Endothelial cell of umbilical vein (primary cell): ENCODE results near the gene DAAM1. TPM values are rescaled to one million over a fixed set of nuclear protein-coding genes. Genes with fewer than 3 reads are reported as not detected.

ENCODE experiments used
- BruUV-seq: library from RNA; stranded (reverse); fragments of 400-500 nt; replicated peaks from 2 replicates; lab custom pipeline; 2021; lab: Mats Ljungman, UMichigan
- CTCF ChIA-PET: fragments of 300-600, 350-600 bp; sonication (Branson Sonifier 250); formaldehyde crosslinking; loops from one replicate; lab custom pipeline; 2021; ENCODE audit warnings: antibody characterized with exemption, inconsistent platforms; lab: Charles Lee
- POLR2A ChIA-PET: fragments of 300-600, 350-600 bp; sonication (Branson Sonifier 250); formaldehyde crosslinking; loops from one replicate; lab custom pipeline; 2021; ENCODE audit warnings: antibody characterized with exemption, inconsistent platforms; lab: Charles Lee
- DNase-seq: peaks from one replicate; pipeline ENCODE4 v3.0.0-alpha.2; 2011; ENCODE audit warnings: low read depth, low spot score
- FAIRE-seq: peaks from 2 replicates; lab custom pipeline; 2011; peaks lifted over from hg19 to GRCh38; lab: Jason Lieb, UNC
- H2AFZ ChIP-seq: 2 replicates; pipeline ENCODE4 v1.6.0; 2012; ENCODE audit warnings: low read depth, low read length, control low read depth, inconsistent platforms
- H3K27ac ChIP-seq: 2 replicates; pipeline ENCODE4 v1.5.1; 2011; ENCODE audit warnings: low read depth, mild to moderate bottlenecking, control low read depth, low read length, moderate library complexity; ENCODE audit not compliant: insufficient read depth
- H3K27me3 ChIP-seq, 2 experiments: 2 replicates each; pipeline versions ENCODE4 v1.6.0 to v1.6.1; 2011; ENCODE audit warnings: low read length in 2 of 2, mixed read lengths in 1 of 2; ENCODE audit not compliant: control insufficient read depth in 2 of 2, insufficient read depth in 2 of 2
- H3K36me3 ChIP-seq, 2 experiments: 2 replicates in 1 of 2; 3 replicates in 1 of 2; pipeline ENCODE4 v1.5.1; 2011; ENCODE audit warnings: low read length in 2 of 2, mild to moderate bottlenecking in 1 of 2, moderate library complexity in 1 of 2; ENCODE audit not compliant: control insufficient read depth in 2 of 2, insufficient read depth in 2 of 2; ENCODE audit errors: extremely low read depth in 1 of 2
- H3K4me1 ChIP-seq: 3 replicates; pipeline ENCODE4 v1.5.1; 2011; ENCODE audit warnings: mild to moderate bottlenecking, low read length; ENCODE audit not compliant: control insufficient read depth, insufficient read depth; ENCODE audit errors: extremely low read depth
- H3K4me2 ChIP-seq: 2 replicates; pipeline ENCODE4 v1.6.1; 2011; ENCODE audit warnings: low read length, control low read depth, mixed read lengths; ENCODE audit not compliant: insufficient read depth
- H3K4me3 ChIP-seq, 3 experiments: fragments of 200-600 bp in 1 of 3; sonication (generic), shearing (Covaris generic) in 1 of 3; replicated peaks in 1 of 3; 2 replicates each; pipeline ENCODE4 v1.5.1; 2011 to 2016; ENCODE audit warnings: control low read depth in 3 of 3, low read length in 3 of 3, mild to moderate bottlenecking in 2 of 3, inconsistent platforms in 1 of 3, low read depth in 1 of 3, moderate library complexity in 1 of 3; ENCODE audit not compliant: insufficient read depth in 1 of 3
- H3K79me2 ChIP-seq: 2 replicates; pipeline ENCODE4 v1.6.0; 2012; ENCODE audit warnings: low read length, inconsistent platforms; ENCODE audit not compliant: control insufficient read depth, insufficient read depth
- H3K9ac ChIP-seq: replicated peaks from 2 replicates; pipeline ENCODE3; 2011; ENCODE audit warnings: low read length, control low read depth; ENCODE audit not compliant: insufficient read depth; ENCODE audit errors: extremely low read depth
- H3K9me1 ChIP-seq: replicated peaks from 3 replicates; pipeline ENCODE4 v1.6.0; 2011; ENCODE audit warnings: mild to moderate bottlenecking, low read length; ENCODE audit not compliant: control insufficient read depth, insufficient read depth; ENCODE audit errors: extremely low read depth
- H3K9me3 ChIP-seq: replicated peaks from 2 replicates; pipeline ENCODE4 v1.5.1; 2012; ENCODE audit warnings: low read length, inconsistent platforms; ENCODE audit not compliant: control insufficient read depth, insufficient read depth
- H4K20me1 ChIP-seq: replicated peaks from 2 replicates; pipeline ENCODE3; 2011; ENCODE audit warnings: mild to moderate bottlenecking, low read length; ENCODE audit not compliant: control insufficient read depth, insufficient read depth; ENCODE audit errors: extremely low read depth
- EZH2 ChIP-seq: IDR thresholded peaks from 2 replicates; pipeline ENCODE4 v1.6.1; 2012; ENCODE audit warnings: borderline replicate concordance, low read depth, mild to moderate bottlenecking, moderate library complexity, low read length, inconsistent platforms; ENCODE audit not compliant: severe bottlenecking
- FOS ChIP-seq: IDR thresholded peaks from 2 replicates; pipeline ENCODE4 v1.6.1; 2011; ENCODE audit warnings: mild to moderate bottlenecking, low read length, moderate library complexity, borderline replicate concordance; ENCODE audit not compliant: insufficient read depth
- GATA2 ChIP-seq: IDR thresholded peaks from 2 replicates; pipeline ENCODE4 v1.7.0; 2011; ENCODE audit warnings: low read depth, mild to moderate bottlenecking, moderate library complexity, mixed read lengths, low read length; ENCODE audit not compliant: insufficient read length, insufficient read depth
- JUN ChIP-seq: IDR thresholded peaks from 2 replicates; pipeline ENCODE4 v1.6.1; 2011; ENCODE audit warnings: borderline replicate concordance, low read depth; ENCODE audit not compliant: insufficient read length, insufficient read depth
- MYC ChIP-seq: IDR thresholded peaks from one replicate; pipeline ENCODE4 v1.6.1; 2011; ENCODE audit warnings: mild to moderate bottlenecking, low read depth, low read length
- POLR2A ChIP-seq: IDR thresholded peaks from 2 replicates; pipeline ENCODE4 v1.6.1; 2012; ENCODE audit warnings: low read depth, mild to moderate bottlenecking, control low read depth, low read length
- POLR2AphosphoS5 ChIP-seq: IDR thresholded peaks from 2 replicates; pipeline ENCODE4 v1.6.1; 2012; ENCODE audit warnings: low read depth, mild to moderate bottlenecking, control low read depth, low read length, moderate library complexity; ENCODE audit not compliant: insufficient read depth
- dilution Hi-C: fragments of 300-500 bp; cut with MboI; formaldehyde crosslinking; loops from one replicate; pipeline ENCODE4 v1.15.0; 2019; ENCODE audit warnings: low sequenced_read_pairs; ENCODE audit not compliant: extremely low pct_ligation_motif_present
- intact Hi-C: fragments of 100-400 bp; cut with micrococcal nuclease; formaldehyde crosslinking; loops from one replicate; pipeline ENCODE4 v1.10.0; 2022
- polyA plus RNA-seq, 4 experiments: library from polyadenylated mRNA; depleted of rRNA in 3 of 4; stranded (reverse) in 3 of 4; unstranded in 1 of 4; fragments of >200 nt; gene quantifications; 2 replicates each; pipeline versions ENCODE4 v1.2.1 to v1.2.3, GENCODE V29; 2011 to 2012; ENCODE audit warnings: missing spikeins in 1 of 4
- total RNA-seq: library from RNA; stranded (reverse); gene quantifications from 2 replicates; pipeline ENCODE4 v1.2.3, GENCODE V29; 2021
- TF ChIP-seq, protein P1 (sequence below): IDR thresholded peaks from 2 replicates; pipeline ENCODE4 v1.6.1; 2011; ENCODE audit not compliant: insufficient read depth, insufficient read length
- TF ChIP-seq, protein P2 (sequence below), 2 donors: IDR thresholded peaks; 1 replicate in 1 of 2; 2 replicates in 1 of 2; pipeline ENCODE4 v1.5.1; 2011; ENCODE audit warnings: low read length in 2 of 2, mild to moderate bottlenecking in 2 of 2, moderate library complexity in 2 of 2, control low read depth in 1 of 2, inconsistent platforms in 1 of 2, low read depth in 1 of 2; ENCODE audit not compliant: insufficient read depth in 1 of 2; ENCODE audit errors: extremely low read depth in 1 of 2

The DAAM1 gene
- total and polyA plus RNA-seq, 2 donors (not counting 3 experiments of a cell fraction or from before 2014, with no cell fraction given) = 10.2 to 25.3 TPM

DNA sequence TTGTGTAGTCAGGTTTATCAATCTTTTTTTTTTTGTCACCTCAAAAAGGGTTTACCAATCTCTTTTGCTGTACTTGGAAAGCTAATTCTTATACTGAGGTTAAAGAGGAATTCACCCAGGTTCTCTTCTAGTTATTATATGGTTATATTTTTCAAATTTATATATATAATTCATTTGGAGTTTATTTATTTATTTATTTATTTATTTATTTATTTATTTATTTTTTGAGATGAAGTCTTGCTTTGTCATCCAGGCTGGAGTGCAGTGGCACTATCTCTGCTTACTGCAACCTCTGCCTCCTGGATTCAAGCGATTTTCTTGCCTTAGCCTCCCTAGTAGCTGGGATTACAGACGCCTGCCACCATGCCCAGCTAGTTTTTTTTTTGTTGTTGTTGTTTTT lies 202.9 kb downstream of the DAAM1 start:
- H3K4me1 ChIP-seq = no peaks in the 10 kb centered on the region
- no peaks in the 10 kb centered on the region for H3K27me3 ChIP-seq
- H3K9me3 ChIP-seq = no peaks in the 10 kb centered on the region
- BruUV-seq = no TSS peak
- FAIRE-seq = no peak
- H3K9ac ChIP-seq = no peak overlapping the region
- H3K9me1 ChIP-seq = no peaks in the 10 kb centered on the region
- ChIA-PET POLR2A (no interaction called here), CTCF (interaction anchor here (1.2 to 1.5 kb wide), 2 partner anchors 22 to 143 kb away, joined by 3 read pairs; no protein-coding TSS in a partner anchor)
- H3K79me2 ChIP-seq = no peaks in the 10 kb centered on the region
- no peaks in the 10 kb centered on the region for H3K36me3 ChIP-seq
- H3K4me2 ChIP-seq = no peak overlapping the region
- TF ChIP-seq FOS (no peak), POLR2A (no peak), MYC (no peak), GATA2 (no peak), EZH2 (no peak), JUN (no peak), POLR2AphosphoS5 (no peak)
- TF ChIP-seq, protein P1, sequence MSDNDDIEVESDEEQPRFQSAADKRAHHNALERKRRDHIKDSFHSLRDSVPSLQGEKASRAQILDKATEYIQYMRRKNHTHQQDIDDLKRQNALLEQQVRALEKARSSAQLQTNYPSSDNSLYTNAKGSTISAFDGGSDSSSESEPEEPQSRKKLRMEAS = no peak
- TF ChIP-seq, protein P2, sequence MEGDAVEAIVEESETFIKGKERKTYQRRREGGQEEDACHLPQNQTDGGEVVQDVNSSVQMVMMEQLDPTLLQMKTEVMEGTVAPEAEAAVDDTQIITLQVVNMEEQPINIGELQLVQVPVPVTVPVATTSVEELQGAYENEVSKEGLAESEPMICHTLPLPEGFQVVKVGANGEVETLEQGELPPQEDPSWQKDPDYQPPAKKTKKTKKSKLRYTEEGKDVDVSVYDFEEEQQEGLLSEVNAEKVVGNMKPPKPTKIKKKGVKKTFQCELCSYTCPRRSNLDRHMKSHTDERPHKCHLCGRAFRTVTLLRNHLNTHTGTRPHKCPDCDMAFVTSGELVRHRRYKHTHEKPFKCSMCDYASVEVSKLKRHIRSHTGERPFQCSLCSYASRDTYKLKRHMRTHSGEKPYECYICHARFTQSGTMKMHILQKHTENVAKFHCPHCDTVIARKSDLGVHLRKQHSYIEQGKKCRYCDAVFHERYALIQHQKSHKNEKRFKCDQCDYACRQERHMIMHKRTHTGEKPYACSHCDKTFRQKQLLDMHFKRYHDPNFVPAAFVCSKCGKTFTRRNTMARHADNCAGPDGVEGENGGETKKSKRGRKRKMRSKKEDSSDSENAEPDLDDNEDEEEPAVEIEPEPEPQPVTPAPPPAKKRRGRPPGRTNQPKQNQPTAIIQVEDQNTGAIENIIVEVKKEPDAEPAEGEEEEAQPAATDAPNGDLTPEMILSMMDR (IDR thresholded peaks at IDR 0.05; ENCODE audit: extremely low read depth in 1 of 2, insufficient read depth in 1 of 2, low read depth in 1 of 2, low read length in 2 of 2) = no peak
- dilution Hi-C loops (no loop called here), intact Hi-C loops (no loop called here)
- H3K4me3 ChIP-seq = no peak overlapping the region
- H3K27ac ChIP-seq = no peak overlapping the region
- H2AFZ ChIP-seq = no peak overlapping the region
- DNase-seq = no peak
- H4K20me1 ChIP-seq = no peaks in the 10 kb centered on the region
